ENCODE results near the gene NMNAT3.

GRCh38 chr3:139668332-139668731, 9.4 kb downstream of the NMNAT3 start:
- TF ChIP-seq POLR2AphosphoS5 (IDR thresholded peaks at IDR 0.05) (no peak), EP300 (IDR thresholded peaks at IDR 0.05) (no peak), POLR2A (IDR thresholded peaks at IDR 0.05) (no peak)
- TF ChIP-seq, protein P1, sequence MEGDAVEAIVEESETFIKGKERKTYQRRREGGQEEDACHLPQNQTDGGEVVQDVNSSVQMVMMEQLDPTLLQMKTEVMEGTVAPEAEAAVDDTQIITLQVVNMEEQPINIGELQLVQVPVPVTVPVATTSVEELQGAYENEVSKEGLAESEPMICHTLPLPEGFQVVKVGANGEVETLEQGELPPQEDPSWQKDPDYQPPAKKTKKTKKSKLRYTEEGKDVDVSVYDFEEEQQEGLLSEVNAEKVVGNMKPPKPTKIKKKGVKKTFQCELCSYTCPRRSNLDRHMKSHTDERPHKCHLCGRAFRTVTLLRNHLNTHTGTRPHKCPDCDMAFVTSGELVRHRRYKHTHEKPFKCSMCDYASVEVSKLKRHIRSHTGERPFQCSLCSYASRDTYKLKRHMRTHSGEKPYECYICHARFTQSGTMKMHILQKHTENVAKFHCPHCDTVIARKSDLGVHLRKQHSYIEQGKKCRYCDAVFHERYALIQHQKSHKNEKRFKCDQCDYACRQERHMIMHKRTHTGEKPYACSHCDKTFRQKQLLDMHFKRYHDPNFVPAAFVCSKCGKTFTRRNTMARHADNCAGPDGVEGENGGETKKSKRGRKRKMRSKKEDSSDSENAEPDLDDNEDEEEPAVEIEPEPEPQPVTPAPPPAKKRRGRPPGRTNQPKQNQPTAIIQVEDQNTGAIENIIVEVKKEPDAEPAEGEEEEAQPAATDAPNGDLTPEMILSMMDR (IDR thresholded peaks at IDR 0.05) = no peak
